AG10803 (cell line): ENCODE results near the gene WWOX.

ENCODE experiments used
- DNase-seq: peaks from one replicate; pipeline ENCODE4 v3.0.0; 2010; ENCODE audit warnings: low read depth
- H3K4me3 ChIP-seq: 2 replicates; pipeline ENCODE4 v1.5.1; 2011; ENCODE audit warnings: mild to moderate bottlenecking, low read length, control low read depth
- CTCF ChIP-seq: conservative IDR thresholded peaks from 2 replicates; pipeline ENCODE4 v1.5.1; 2011; ENCODE audit warnings: mild to moderate bottlenecking, low read length, control low read depth, inconsistent platforms

Gene WWOX

GRCh38 chr16:79054211-79054984, 954.9 kb downstream of the WWOX start:
- DNase-seq, result no peak
- H3K4me3 ChIP-seq, result no peak overlapping the region
- no peak for TF ChIP-seq CTCF

GRCh38 chr16:79055251-79055970, 956.0 kb downstream of the WWOX start:
- DNase-seq, result no peak
- no peak for TF ChIP-seq CTCF
- H3K4me3 ChIP-seq, result no peak overlapping the region

- no peak for TF ChIP-seq CTCF
- no peak overlapping the region for H3K4me3 ChIP-seq
These were observed 961.7 kb downstream of the WWOX start for GRCh38 chr16:79061181-79061580.

GRCh38 chr16:79062336-79062735, 962.9 kb downstream of the WWOX start:
- DNase-seq, result no peak
- TF ChIP-seq CTCF, result no peak
- no peak overlapping the region for H3K4me3 ChIP-seq

More at GRCh38 chr16:79061181-79061580, 961.7 kb downstream of the WWOX start:
- no peak for DNase-seq

GRCh38 chr16:79062821-79063220, 963.4 kb downstream of the WWOX start:
- no peak for DNase-seq
- TF ChIP-seq CTCF, result no peak
- H3K4me3 ChIP-seq, result no peak overlapping the region

GRCh38 chr16:79064256-79064972, 965.0 kb downstream of the WWOX start:
- H3K4me3 ChIP-seq, result no peak overlapping the region
- no peak for TF ChIP-seq CTCF
- DNase-seq, result no peak
